T-helper 1 cell (primary cell): ENCODE data around the gene ACACB.

Experiments used
- DNase-seq, 5 donors: peaks; one replicate each; pipeline ENCODE4 v3.0.0-alpha.2; 2012 to 2020
- total RNA-seq, 4 donors: gene quantifications; one replicate each; lab custom pipeline; 2026; lab: John Stamatoyannopoulos, UW

The ACACB gene
- 32.1 to 60.8 (median 52.4) reads per million in 4 donors for total RNA-seq

GRCh38 chr12:109115758-109116610 is at the start of gene ACACB:
Gene ACACB, plus strand, starts transcription at chr12:109116587. Its CDS starts 22,819 bp downstream, at chr12:109139406.
- DNase-seq, result no peak

GRCh38 chr12:109069307-109070271 is 46.8 kb upstream of the ACACB start:
- no peak for DNase-seq

GRCh38 chr12:109074866-109075265 is 41.5 kb upstream of the ACACB start:
- no peak for DNase-seq

- DNase-seq, result no peak
Observed at GRCh38 chr12:109082751-109083150, 33.6 kb upstream of the ACACB start.

GRCh38 chr12:109084425-109084824 is 32.0 kb upstream of the ACACB start:
- no peak for DNase-seq

- no peak for DNase-seq
Observed at GRCh38 chr12:109085590-109085989, 30.8 kb upstream of the ACACB start.

- no peak for DNase-seq
Observed at GRCh38 chr12:109087250-109087649, 29.1 kb upstream of the ACACB start.

- no peak for DNase-seq
Observed at GRCh38 chr12:109088818-109089217, 27.6 kb upstream of the ACACB start.

- DNase-seq, result no peak
Observed at GRCh38 chr12:109089683-109090082, 26.7 kb upstream of the ACACB start.

GRCh38 chr12:109092497-109093021 is 23.8 kb upstream of the ACACB start:
- DNase-seq, result no peak

GRCh38 chr12:109093022-109093918 is 23.1 kb upstream of the ACACB start, which contains the start of gene ALKBH2:
Gene ALKBH2, minus strand, starts transcription at chr12:109093472. Its CDS starts 686 bp downstream, at chr12:109092786.
- DNase-seq, result peak; percentile 89 to 94 (median 93)

GRCh38 chr12:109097140-109097434 is 19.3 kb upstream of the ACACB start:
- DNase-seq, result no peak

- peak; percentile 92 to 95 (median 95) for DNase-seq
Observed at GRCh38 chr12:109097435-109098182, 18.8 kb upstream of the ACACB start, which contains the start of gene UNG. Gene UNG, plus strand, starts transcription at chr12:109097597. Its CDS starts 83 bp downstream, at chr12:109097680.

GRCh38 chr12:109098183-109098604 is 18.2 kb upstream of the ACACB start:
- peak in 2 of 5 donors; percentile 31 to 36 for DNase-seq

- no peak for DNase-seq
Observed at GRCh38 chr12:109098651-109099050, 17.7 kb upstream of the ACACB start.

GRCh38 chr12:109099431-109100020 is 16.9 kb upstream of the ACACB start:
- DNase-seq, result peak in 1 of 5 donors; percentile 8

GRCh38 chr12:109100741-109101140 is 15.6 kb upstream of the ACACB start:
- no peak for DNase-seq

GRCh38 chr12:109102491-109102890 is 13.9 kb upstream of the ACACB start:
- DNase-seq, result no peak

GRCh38 chr12:109105176-109105575 is 11.2 kb upstream of the ACACB start:
- no peak for DNase-seq

- DNase-seq, result no peak
Observed at GRCh38 chr12:109109746-109110350, 6.5 kb upstream of the ACACB start.
